Panc1 (cell line): ENCODE data around the gene MPIG6B.

Experiments used
- POLR2AphosphoS5 ChIP-seq: IDR thresholded peaks from 2 replicates; pipeline ENCODE4 v1.6.1; 2012; ENCODE audit warnings: mild to moderate bottlenecking, low read depth, low read length, moderate library complexity
- SIN3A ChIP-seq: IDR thresholded peaks from 2 replicates; pipeline ENCODE4 v1.6.1; 2012; ENCODE audit warnings: low read depth, mild to moderate bottlenecking, low read length, moderate library complexity, borderline replicate concordance; ENCODE audit not compliant: insufficient read depth
- TCF7L2 ChIP-seq: IDR thresholded peaks from 2 replicates; pipeline ENCODE4 v1.6.1; 2011; ENCODE audit warnings: mild to moderate bottlenecking, low read depth, low read length, inconsistent platforms
- TF ChIP-seq, protein P1 (sequence below): fragments of 450-650 bp; IDR thresholded peaks from 2 replicates; pipeline ENCODE4 v1.5.1; 2017; ENCODE audit warnings: mild to moderate bottlenecking
- TF ChIP-seq, protein P2 (sequence below), 2 experiments: IDR thresholded peaks; 2 replicates each; pipeline ENCODE4 v1.6.1; 2011 to 2012; ENCODE audit warnings: low read depth in 2 of 2, control low read depth in 1 of 2, low read length in 1 of 2, mild to moderate bottlenecking in 1 of 2, moderate library complexity in 1 of 2; ENCODE audit not compliant: insufficient read depth in 1 of 2

DNA sequence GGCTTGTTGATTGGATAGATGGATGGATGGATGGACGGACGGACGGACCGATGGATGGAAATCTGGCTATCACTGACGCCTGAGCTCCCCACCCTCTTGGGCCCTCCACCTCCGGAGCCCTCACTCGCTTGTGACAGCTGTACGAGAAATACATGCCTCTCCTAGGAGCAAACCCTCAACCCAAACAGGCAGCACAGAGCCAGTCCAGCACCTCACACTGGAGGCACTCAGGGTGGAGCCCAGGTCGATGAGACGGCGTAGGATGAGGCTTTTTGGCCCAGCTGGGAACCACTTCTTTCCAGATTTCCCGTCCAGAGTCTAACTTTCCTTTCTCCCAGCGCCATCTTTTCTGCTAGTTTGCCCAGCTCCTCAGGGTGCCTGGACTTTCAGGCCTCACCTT, 39.6 kb upstream of the MPIG6B start:
- TF ChIP-seq, protein P1, sequence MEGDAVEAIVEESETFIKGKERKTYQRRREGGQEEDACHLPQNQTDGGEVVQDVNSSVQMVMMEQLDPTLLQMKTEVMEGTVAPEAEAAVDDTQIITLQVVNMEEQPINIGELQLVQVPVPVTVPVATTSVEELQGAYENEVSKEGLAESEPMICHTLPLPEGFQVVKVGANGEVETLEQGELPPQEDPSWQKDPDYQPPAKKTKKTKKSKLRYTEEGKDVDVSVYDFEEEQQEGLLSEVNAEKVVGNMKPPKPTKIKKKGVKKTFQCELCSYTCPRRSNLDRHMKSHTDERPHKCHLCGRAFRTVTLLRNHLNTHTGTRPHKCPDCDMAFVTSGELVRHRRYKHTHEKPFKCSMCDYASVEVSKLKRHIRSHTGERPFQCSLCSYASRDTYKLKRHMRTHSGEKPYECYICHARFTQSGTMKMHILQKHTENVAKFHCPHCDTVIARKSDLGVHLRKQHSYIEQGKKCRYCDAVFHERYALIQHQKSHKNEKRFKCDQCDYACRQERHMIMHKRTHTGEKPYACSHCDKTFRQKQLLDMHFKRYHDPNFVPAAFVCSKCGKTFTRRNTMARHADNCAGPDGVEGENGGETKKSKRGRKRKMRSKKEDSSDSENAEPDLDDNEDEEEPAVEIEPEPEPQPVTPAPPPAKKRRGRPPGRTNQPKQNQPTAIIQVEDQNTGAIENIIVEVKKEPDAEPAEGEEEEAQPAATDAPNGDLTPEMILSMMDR, result no peak
- TF ChIP-seq SIN3A (no peak), POLR2AphosphoS5 (no peak), TCF7L2 (no peak)
- TF ChIP-seq, protein P2, sequence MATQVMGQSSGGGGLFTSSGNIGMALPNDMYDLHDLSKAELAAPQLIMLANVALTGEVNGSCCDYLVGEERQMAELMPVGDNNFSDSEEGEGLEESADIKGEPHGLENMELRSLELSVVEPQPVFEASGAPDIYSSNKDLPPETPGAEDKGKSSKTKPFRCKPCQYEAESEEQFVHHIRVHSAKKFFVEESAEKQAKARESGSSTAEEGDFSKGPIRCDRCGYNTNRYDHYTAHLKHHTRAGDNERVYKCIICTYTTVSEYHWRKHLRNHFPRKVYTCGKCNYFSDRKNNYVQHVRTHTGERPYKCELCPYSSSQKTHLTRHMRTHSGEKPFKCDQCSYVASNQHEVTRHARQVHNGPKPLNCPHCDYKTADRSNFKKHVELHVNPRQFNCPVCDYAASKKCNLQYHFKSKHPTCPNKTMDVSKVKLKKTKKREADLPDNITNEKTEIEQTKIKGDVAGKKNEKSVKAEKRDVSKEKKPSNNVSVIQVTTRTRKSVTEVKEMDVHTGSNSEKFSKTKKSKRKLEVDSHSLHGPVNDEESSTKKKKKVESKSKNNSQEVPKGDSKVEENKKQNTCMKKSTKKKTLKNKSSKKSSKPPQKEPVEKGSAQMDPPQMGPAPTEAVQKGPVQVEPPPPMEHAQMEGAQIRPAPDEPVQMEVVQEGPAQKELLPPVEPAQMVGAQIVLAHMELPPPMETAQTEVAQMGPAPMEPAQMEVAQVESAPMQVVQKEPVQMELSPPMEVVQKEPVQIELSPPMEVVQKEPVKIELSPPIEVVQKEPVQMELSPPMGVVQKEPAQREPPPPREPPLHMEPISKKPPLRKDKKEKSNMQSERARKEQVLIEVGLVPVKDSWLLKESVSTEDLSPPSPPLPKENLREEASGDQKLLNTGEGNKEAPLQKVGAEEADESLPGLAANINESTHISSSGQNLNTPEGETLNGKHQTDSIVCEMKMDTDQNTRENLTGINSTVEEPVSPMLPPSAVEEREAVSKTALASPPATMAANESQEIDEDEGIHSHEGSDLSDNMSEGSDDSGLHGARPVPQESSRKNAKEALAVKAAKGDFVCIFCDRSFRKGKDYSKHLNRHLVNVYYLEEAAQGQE (IDR thresholded peaks at IDR 0.05; ENCODE audit: insufficient read depth in 1 of 2, low read depth in 2 of 2, low read length in 1 of 2), result no peak
